B cell (primary cell): Measurements from ENCODE around the gene STT3B. TPM values are rescaled to one million over a fixed set of nuclear protein-coding genes. Genes with fewer than 3 reads are reported as not detected.

Source experiments
- ATAC-seq: fragments of 200-7000 bp; cut with Tn5 transposase; one replicate; pipeline ENCODE4 v1.10.0; 2021; ENCODE audit warnings: low read depth, mild to moderate bottlenecking, moderate number of reproducible peaks, moderate library complexity
- CTCF ChIA-PET: fragments of 350-600 bp; sonication (Branson Sonifier 250); formaldehyde crosslinking; loops from one replicate; lab custom pipeline; 2021; ENCODE audit warnings: antibody characterized with exemption, inconsistent platforms; lab: Charles Lee
- POLR2A ChIA-PET: fragments of 350-600 bp; sonication (Branson Sonifier 250); formaldehyde crosslinking; loops from one replicate; lab custom pipeline; 2021; ENCODE audit warnings: antibody characterized with exemption; lab: Charles Lee
- DNase-seq: peaks from one replicate; pipeline ENCODE4 v3.0.0; 2013
- H2AFZ ChIP-seq: 2 replicates; pipeline ENCODE4 v1.6.1; 2012; ENCODE audit warnings: mild to moderate bottlenecking, low read depth, low read length; ENCODE audit not compliant: insufficient read depth, poor library complexity, severe bottlenecking
- H3K27ac ChIP-seq, 2 donors: 1 replicate in 1 of 2; 2 replicates in 1 of 2; pipeline ENCODE4 v1.5.1; 2012 to 2013; ENCODE audit warnings: low read length in 2 of 2, mild to moderate bottlenecking in 2 of 2, moderate library complexity in 1 of 2
- H3K27me3 ChIP-seq, 4 experiments: fragments of 200-600 bp in 1 of 4; sonication (generic) in 1 of 4; replicated peaks in 1 of 4; 1 replicate in 2 of 4; 2 replicates in 2 of 4; pipeline versions ENCODE4 v1.6.1 to v1.7.0; 2013 to 2016; ENCODE audit warnings: low read length in 3 of 4, mild to moderate bottlenecking in 2 of 4, mixed read lengths in 1 of 4, moderate library complexity in 1 of 4; ENCODE audit not compliant: insufficient read depth in 4 of 4, control insufficient read depth in 3 of 4; ENCODE audit errors: control extremely low read depth in 1 of 4
- H3K36me3 ChIP-seq, 2 experiments: replicated peaks in 1 of 2; 1 replicate in 1 of 2; 2 replicates in 1 of 2; pipeline versions ENCODE4 v1.6.1 to v1.7.1; 2013; ENCODE audit warnings: low read length in 1 of 2; ENCODE audit not compliant: insufficient read depth in 2 of 2, control insufficient read depth in 1 of 2; ENCODE audit errors: control extremely low read depth in 1 of 2, extremely low read depth in 1 of 2
- H3K4me1 ChIP-seq, 2 donors: fragments of 200-600 bp in 1 of 2; sonication (generic) in 1 of 2; 1 replicate in 1 of 2; 2 replicates in 1 of 2; pipeline versions ENCODE4 v1.5.1 to v1.6.1; 2013 to 2017; ENCODE audit warnings: low read length in 2 of 2; ENCODE audit not compliant: control insufficient read depth in 2 of 2, insufficient read depth in 2 of 2
- H3K4me2 ChIP-seq: replicated peaks from 2 replicates; pipeline ENCODE3; 2012; ENCODE audit warnings: mild to moderate bottlenecking, low read depth, low read length; ENCODE audit not compliant: poor library complexity, severe bottlenecking
- H3K4me3 ChIP-seq, 5 experiments: fragments of 200-600 bp in 1 of 5; sonication (generic) in 1 of 5; 1 replicate in 3 of 5; 2 replicates in 2 of 5; pipeline versions ENCODE4 v1.5.1 to v1.7.0; 2011 to 2016; ENCODE audit warnings: low read length in 4 of 5, mild to moderate bottlenecking in 4 of 5, low read depth in 2 of 5, control low read depth in 1 of 5, moderate library complexity in 1 of 5; ENCODE audit not compliant: insufficient read depth in 1 of 5; ENCODE audit errors: control extremely low read depth in 1 of 5, extremely low read depth in 1 of 5
- H3K79me2 ChIP-seq: fragments of 200-600 bp; sonication (generic); one replicate; pipeline ENCODE4 v1.6.0; 2016; ENCODE audit warnings: low read length; ENCODE audit not compliant: control insufficient read depth, insufficient read depth
- H3K9ac ChIP-seq: fragments of 200-600 bp; sonication (generic); 2 replicates; pipeline ENCODE4 v1.6.1; 2017; ENCODE audit warnings: mild to moderate bottlenecking, low read length, moderate library complexity
- H3K9me3 ChIP-seq, 3 donors: one replicate each; pipeline versions ENCODE4 v1.6.1 to v1.7.1; 2013; ENCODE audit warnings: low read length in 2 of 3; ENCODE audit not compliant: control insufficient read depth in 2 of 3, insufficient read depth in 1 of 3; ENCODE audit errors: control extremely low read depth in 1 of 3
- H4K20me1 ChIP-seq: 2 replicates; pipeline ENCODE4 v1.6.0; 2012; ENCODE audit warnings: mild to moderate bottlenecking, low read length; ENCODE audit not compliant: insufficient read depth, control insufficient read depth, poor library complexity, severe bottlenecking
- H3K27ac Mint-ChIP-seq: one replicate; pipeline ENCODE4 v1.8.0; 2021; ENCODE audit warnings: mixed read lengths
- H3K27me3 Mint-ChIP-seq: one replicate; pipeline ENCODE4 v1.8.0; 2021; ENCODE audit warnings: mixed read lengths
- H3K4me1 Mint-ChIP-seq: one replicate; pipeline ENCODE4 v1.8.0; 2021; ENCODE audit warnings: mixed read lengths
- H3K4me3 Mint-ChIP-seq: one replicate; pipeline ENCODE4 v1.8.0; 2021; ENCODE audit warnings: mixed read lengths
- H3K9me3 Mint-ChIP-seq: one replicate; pipeline ENCODE4 v1.8.0; 2022; ENCODE audit warnings: mixed read lengths; ENCODE audit not compliant: insufficient read depth
- EZH2 ChIP-seq: IDR thresholded peaks from 2 replicates; pipeline ENCODE4 v1.6.1; 2012; ENCODE audit warnings: borderline replicate concordance, low read depth, mild to moderate bottlenecking, moderate library complexity, low read length; ENCODE audit not compliant: insufficient read depth, poor library complexity, severe bottlenecking
- WGBS: methylation state at CpG from one replicate; pipeline ENCODE4 v1.1.5; 2013; ENCODE audit warnings: missing lambda C conversion rate; ENCODE audit not compliant: insufficient coverage; 5-methylcytosine and 5-hydroxymethylcytosine counted together
- intact Hi-C: fragments of 100-400 bp; cut with micrococcal nuclease; formaldehyde crosslinking; loops from one replicate; pipeline ENCODE4 v1.10.0; 2022
- polyA plus RNA-seq: library from polyadenylated mRNA; depleted of rRNA; stranded (reverse); fragments of >200 nt; gene quantifications from 2 replicates; pipeline ENCODE4 v1.2.3, GENCODE V29; 2012
- total RNA-seq, 2 donors: library from RNA; stranded (reverse); fragments of 120-200 nt in 1 of 2; gene quantifications; 1 replicate in 1 of 2; 2 replicates in 1 of 2; pipeline versions ENCODE4 v1.2.3 to v1.2.4, GENCODE V29; 2013 to 2022
- TF ChIP-seq, protein P1 (sequence below): fragments of 200-600 bp; IDR thresholded peaks from one replicate; pipeline ENCODE4 v1.8.0; 2022; ENCODE audit warnings: antibody characterized with exemption, mild to moderate bottlenecking

STT3B gene
- total and polyA plus RNA-seq, 2 donors (not counting 1 experiment from before 2014, with no cell fraction given) = 35.4 to 79.2 TPM

DNA sequence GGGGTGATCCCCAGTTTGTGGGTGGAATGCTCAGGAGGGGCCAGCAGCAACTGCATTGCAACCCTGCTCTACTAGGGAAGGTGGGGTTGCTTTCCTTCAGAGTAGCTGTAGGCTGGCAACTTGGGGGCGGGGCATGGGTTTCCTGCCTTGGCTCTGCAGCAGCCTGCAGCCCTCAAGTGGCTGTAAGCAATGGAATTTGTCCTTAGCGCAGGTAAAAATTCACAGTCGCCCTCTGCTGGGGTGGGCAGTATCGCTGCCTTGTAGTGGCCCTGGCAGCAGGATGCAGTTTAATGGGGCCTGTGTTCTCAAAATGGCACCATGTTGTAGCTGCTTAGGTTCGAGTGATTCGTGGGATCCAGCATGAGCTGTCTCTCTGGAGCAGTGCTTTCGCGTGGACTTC is 29.8 kb downstream of the STT3B start:
- no peak overlapping the region for H3K4me3 Mint-ChIP-seq
- no peak for DNase-seq
- no peak overlapping the region for H2AFZ ChIP-seq
- no peak overlapping the region for H3K27ac Mint-ChIP-seq
- WGBS = 99% methylated on average over 8 of the region's 8 CpGs
- no peak overlapping the region for H3K4me2 ChIP-seq
- H3K4me1 ChIP-seq = peaks cover 22 to 36% of the 10 kb centered on the region in 2 donors
- peaks cover 7% of the 10 kb centered on the region for H3K9me3 Mint-ChIP-seq
- peaks cover 10 to 18% (median 17%) of the 10 kb centered on the region in 3 donors for H3K9me3 ChIP-seq
- no peaks in the 10 kb centered on the region for H3K36me3 ChIP-seq
- TF ChIP-seq EZH2 = no peak
- TF ChIP-seq, protein P1, sequence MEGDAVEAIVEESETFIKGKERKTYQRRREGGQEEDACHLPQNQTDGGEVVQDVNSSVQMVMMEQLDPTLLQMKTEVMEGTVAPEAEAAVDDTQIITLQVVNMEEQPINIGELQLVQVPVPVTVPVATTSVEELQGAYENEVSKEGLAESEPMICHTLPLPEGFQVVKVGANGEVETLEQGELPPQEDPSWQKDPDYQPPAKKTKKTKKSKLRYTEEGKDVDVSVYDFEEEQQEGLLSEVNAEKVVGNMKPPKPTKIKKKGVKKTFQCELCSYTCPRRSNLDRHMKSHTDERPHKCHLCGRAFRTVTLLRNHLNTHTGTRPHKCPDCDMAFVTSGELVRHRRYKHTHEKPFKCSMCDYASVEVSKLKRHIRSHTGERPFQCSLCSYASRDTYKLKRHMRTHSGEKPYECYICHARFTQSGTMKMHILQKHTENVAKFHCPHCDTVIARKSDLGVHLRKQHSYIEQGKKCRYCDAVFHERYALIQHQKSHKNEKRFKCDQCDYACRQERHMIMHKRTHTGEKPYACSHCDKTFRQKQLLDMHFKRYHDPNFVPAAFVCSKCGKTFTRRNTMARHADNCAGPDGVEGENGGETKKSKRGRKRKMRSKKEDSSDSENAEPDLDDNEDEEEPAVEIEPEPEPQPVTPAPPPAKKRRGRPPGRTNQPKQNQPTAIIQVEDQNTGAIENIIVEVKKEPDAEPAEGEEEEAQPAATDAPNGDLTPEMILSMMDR = no peak
- H3K79me2 ChIP-seq = peaks cover 99% of the 10 kb centered on the region
- no peak overlapping the region for H3K27ac ChIP-seq
- H4K20me1 ChIP-seq = peaks cover 47% of the 10 kb centered on the region
- H3K4me1 Mint-ChIP-seq = peaks cover 67% of the 10 kb centered on the region
- no peaks in the 10 kb centered on the region for H3K27me3 ChIP-seq
- intact Hi-C loops = no loop called here
- ATAC-seq = no peak
- no peak overlapping the region for H3K9ac ChIP-seq
- H3K4me3 ChIP-seq = no peak overlapping the region
- ChIA-PET CTCF (interaction anchor here (0.7 to 1.8 kb wide), 5 partner anchors 9 to 31 kb away, joined by 3 to 5 read pairs (median 3); no protein-coding TSS in a partner anchor), POLR2A (no interaction called here)
- no peaks in the 10 kb centered on the region for H3K27me3 Mint-ChIP-seq

DNA sequence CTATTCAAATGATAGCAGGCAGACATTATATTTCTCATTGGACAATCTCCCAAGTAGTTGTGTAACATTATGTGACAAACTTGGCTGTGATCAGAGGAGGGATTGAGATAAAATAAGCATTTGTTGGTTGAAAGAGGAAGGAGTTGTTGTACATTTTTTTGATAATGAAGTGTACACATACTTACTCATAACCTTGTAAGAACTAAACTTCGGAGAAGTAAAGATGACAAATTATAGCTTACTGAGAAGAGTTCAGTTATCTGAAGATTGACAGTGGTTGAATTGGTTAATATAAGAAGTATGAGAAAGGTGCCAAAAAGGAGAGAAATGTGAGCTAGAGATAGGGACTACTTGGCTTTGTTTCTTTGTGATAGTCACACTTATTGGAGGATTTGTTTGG is 32.6 kb downstream of the STT3B start:
- peak overlapping the region; percentile 5 for H3K4me3 Mint-ChIP-seq

More for the DNA sequence above, 32.6 kb downstream of the STT3B start:
- WGBS = no CpG with 5 or more reads among the region's 1 CpG
- peaks cover 71% of the 10 kb centered on the region for H3K4me1 Mint-ChIP-seq
- peaks cover 3% of the 10 kb centered on the region for H3K9me3 Mint-ChIP-seq
- H3K79me2 ChIP-seq = peaks cover 96% of the 10 kb centered on the region
- intact Hi-C loops = no loop called here
- no peaks in the 10 kb centered on the region for H3K27me3 ChIP-seq
- no peak overlapping the region for H3K9ac ChIP-seq
- TF ChIP-seq EZH2 = no peak
- TF ChIP-seq, protein P1 = no peak
- H3K36me3 ChIP-seq = no peaks in the 10 kb centered on the region
- H3K27ac ChIP-seq = no peak overlapping the region
- ATAC-seq (no peak), DNase-seq (no peak)
- no peak overlapping the region for H3K4me2 ChIP-seq
- POLR2A ChIA-PET = no interaction called here
- peaks cover 22 to 47% of the 10 kb centered on the region in 2 donors for H3K4me1 ChIP-seq
- no peak overlapping the region for H3K27ac Mint-ChIP-seq
- CTCF ChIA-PET = interaction anchor here (1.0 to 1.7 kb wide), 2 partner anchors 29 to 31 kb away, joined by 3 to 4 read pairs; no protein-coding TSS in a partner anchor
- H3K9me3 ChIP-seq = peaks cover 3 to 11% (median 6%) of the 10 kb centered on the region in 3 donors
- no peak overlapping the region for H3K4me3 ChIP-seq
- H4K20me1 ChIP-seq = peaks cover 55% of the 10 kb centered on the region
- no peaks in the 10 kb centered on the region for H3K27me3 Mint-ChIP-seq
- no peak overlapping the region for H2AFZ ChIP-seq
